NCI-H748 (cell line): ENCODE results near the gene MCM6.

Experiments
- DNase-seq: peaks from one replicate; lab custom pipeline; 2025; ENCODE audit not compliant: unreplicated experiment; lab: John Stamatoyannopoulos, UW

The MCM6 gene

DNA sequence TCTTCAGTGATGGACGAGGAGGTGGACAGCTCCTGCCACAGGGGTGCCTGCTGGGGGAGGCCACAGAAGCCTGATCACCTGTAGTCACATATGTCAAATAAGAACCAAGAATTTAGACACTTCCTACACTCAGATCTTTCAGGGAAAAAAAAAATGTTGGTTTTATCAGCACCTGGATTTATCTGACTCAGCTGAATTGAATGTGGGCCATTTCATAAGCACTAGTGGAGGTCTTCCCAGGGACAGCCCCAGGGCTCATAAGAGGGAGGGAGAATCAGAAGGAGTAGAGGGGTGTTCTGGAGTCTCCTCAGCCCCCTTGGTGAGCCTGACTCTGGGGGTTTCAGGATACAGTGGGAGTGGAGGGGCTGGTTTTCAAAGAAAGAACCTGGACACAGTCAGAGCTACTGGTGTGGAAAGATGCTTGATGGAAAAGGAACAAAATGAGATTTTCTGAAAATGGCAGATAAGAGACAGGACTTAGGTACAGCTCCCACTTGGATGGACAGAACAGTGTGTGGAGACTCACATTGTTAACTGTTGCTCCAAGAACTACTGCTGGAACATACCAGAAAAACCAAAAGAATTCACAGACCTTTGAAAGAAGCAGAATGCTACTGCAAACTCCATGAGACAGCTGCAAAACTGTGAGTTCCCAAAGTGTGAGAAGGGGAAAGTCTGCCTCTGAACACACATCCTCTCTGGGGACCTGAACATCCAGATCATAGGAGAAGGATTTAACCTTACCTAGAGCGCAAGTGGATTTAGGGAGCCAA lies 84.6 kb downstream of the MCM6 start:
- no peak for DNase-seq

GRCh38 chr2:135790423-135790822 lies 85.8 kb downstream of the MCM6 start:
- DNase-seq = no peak
